ENCODE results near the gene OR7A10.
"Not testable (repeated sequence)": the region's sequence is repeated elsewhere in the genome, so short reads cannot be mapped to it uniquely, and the experiment has no call there.

OR7A10 gene

DNA sequence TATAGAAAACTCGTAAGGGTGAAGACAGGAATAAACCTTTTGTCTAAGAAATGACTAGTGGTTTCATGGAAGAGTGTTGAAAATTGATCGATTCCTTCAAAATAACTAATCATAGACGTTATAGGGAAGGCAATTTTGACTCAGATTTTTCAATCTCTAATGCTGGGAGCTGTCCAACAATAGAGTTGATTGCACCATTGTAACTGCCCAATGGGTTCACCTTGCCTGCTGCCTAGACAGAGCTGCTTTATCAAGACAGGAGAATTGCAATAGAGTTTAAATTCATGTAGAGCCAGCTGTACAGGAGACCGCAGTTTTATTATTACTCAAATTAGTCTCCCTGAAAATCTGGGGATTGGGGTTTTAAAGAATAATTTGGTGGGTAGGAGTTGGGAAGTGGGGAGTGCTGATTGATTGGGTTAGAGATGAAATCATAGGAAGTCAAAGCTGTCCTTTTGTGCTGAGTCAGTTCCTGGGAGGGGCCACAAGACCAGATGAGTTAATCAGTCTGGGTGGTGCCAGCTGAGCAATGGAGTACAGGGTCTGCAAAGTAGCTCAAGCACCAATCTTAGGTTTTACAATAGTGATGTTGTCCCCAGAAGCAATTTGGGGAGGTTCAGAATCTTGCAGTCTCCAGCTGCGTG lies 53.5 kb downstream of the OR7A10 start:
- DNase-seq (ENCODE audit: low read depth), result no peak

DNA sequence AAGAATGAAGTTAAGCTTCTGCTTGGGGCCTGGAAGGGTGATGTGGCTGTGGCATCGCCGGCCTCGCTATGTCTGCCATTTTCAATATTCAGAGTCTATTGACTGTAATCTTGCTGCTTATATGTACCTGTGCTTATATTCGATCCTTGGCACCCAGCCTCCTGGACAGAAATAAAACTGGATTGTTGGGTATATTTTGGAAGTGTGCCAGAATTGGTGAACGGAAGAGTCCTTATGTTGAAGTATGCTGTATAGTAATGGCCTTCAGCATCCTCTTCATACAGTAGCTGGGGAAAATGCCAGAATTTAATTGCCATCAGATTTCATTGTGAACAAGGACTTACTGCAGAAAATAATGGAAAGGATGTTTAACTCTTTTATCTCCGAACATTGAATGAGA lies 56.5 kb downstream of the OR7A10 start:
- not testable (repeated sequence) for DNase-seq (ENCODE audit: low read depth)
